Measurements from ENCODE around the gene LRP8.

Gene LRP8

GRCh38 chr1:53308506-53308905, 19.4 kb downstream of the LRP8 start:
- TF ChIP-seq, protein P1, sequence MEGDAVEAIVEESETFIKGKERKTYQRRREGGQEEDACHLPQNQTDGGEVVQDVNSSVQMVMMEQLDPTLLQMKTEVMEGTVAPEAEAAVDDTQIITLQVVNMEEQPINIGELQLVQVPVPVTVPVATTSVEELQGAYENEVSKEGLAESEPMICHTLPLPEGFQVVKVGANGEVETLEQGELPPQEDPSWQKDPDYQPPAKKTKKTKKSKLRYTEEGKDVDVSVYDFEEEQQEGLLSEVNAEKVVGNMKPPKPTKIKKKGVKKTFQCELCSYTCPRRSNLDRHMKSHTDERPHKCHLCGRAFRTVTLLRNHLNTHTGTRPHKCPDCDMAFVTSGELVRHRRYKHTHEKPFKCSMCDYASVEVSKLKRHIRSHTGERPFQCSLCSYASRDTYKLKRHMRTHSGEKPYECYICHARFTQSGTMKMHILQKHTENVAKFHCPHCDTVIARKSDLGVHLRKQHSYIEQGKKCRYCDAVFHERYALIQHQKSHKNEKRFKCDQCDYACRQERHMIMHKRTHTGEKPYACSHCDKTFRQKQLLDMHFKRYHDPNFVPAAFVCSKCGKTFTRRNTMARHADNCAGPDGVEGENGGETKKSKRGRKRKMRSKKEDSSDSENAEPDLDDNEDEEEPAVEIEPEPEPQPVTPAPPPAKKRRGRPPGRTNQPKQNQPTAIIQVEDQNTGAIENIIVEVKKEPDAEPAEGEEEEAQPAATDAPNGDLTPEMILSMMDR (IDR thresholded peaks at IDR 0.05; ENCODE audit: low read depth, low read length), result no peak

GRCh38 chr1:53307037-53307436, 20.8 kb downstream of the LRP8 start:
- TF ChIP-seq, protein P1 (IDR thresholded peaks at IDR 0.05; ENCODE audit: low read depth, low read length), result no peak
- no peak for DNase-seq (ENCODE audit: extremely low read depth, low read depth)

More at GRCh38 chr1:53308506-53308905, 19.4 kb downstream of the LRP8 start:
- DNase-seq (ENCODE audit: extremely low read depth, low read depth), result no peak

GRCh38 chr1:53306168-53306567, 21.7 kb downstream of the LRP8 start:
- TF ChIP-seq, protein P1 (IDR thresholded peaks at IDR 0.05; ENCODE audit: low read depth, low read length), result no peak
- no peak for DNase-seq (ENCODE audit: extremely low read depth, low read depth)

- DNase-seq (ENCODE audit: extremely low read depth, low read depth), result no peak
- TF ChIP-seq, protein P1 (IDR thresholded peaks at IDR 0.05; ENCODE audit: low read depth, low read length), result no peak
These were observed 22.2 kb downstream of the LRP8 start for GRCh38 chr1:53305650-53306049.

GRCh38 chr1:53304527-53304926, 23.3 kb downstream of the LRP8 start:
- DNase-seq (ENCODE audit: extremely low read depth, low read depth), result no peak
- TF ChIP-seq, protein P1 (IDR thresholded peaks at IDR 0.05; ENCODE audit: low read depth, low read length), result no peak

DNA sequence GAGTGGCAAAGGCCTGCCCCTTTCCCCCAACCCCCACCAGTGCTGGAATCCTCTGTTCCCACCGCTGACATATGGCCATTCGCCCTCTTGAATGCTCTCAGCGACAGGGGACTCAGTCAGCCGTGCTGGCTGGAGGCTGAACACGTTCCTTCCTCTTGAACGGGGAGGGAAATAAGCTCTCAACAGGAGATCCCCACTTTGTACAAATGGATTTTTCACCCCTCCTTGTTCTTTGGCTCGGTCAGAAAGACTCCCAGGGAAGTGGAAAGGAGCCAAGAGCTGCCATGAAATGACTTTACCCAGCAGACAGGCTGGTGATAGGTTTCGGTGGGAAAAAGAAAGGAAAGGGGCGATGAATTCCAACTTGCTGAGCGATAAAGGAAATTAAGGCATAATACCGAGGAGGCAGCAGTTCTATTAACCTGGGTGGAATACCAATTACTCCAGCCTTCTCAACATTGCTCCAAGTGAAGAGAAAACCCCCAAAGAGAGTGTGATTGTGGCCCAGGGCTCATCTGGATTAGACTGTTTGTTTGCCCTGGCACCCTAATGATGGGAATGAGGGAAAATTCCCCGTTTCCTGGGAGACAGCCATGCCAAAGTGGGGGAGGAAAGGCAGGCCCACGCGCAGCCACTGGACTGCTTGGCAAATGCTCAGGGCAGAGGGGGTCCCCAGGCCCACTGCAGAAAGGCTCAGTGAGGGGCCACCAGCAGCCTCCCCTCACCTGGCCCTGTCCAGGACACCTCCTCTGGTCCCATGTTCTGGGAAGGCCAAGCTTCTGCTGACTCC, 23.9 kb downstream of the LRP8 start:
- TF ChIP-seq, protein P1 (IDR thresholded peaks at IDR 0.05; ENCODE audit: low read depth, low read length), result no peak
- no peak for DNase-seq (ENCODE audit: extremely low read depth, low read depth)

DNA sequence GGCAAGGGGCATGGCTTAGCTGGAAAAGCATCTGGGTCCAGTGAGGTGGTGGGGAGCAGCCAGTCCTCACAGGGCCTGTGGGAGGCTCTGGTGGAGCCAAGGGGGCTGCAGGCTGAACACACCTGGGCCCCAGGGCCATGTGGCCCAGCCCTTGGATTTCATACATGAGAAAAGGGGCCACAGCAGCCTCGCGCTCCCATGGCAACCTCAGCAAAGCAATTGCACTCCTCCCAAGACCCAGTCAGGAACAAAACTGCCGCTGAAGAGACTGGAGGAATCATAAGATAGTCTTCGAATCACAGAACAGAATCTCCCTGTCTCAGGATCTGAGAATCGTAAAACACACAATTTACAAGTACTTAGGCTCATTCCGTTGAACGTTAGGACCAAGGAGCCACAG, 24.6 kb downstream of the LRP8 start:
- no peak for DNase-seq (ENCODE audit: extremely low read depth, low read depth)
- TF ChIP-seq, protein P1 (IDR thresholded peaks at IDR 0.05; ENCODE audit: low read depth, low read length), result no peak

Measured in AG09319 (cell line).